ENCODE measurements around the gene SLC25A22.

SLC25A22 gene

DNA sequence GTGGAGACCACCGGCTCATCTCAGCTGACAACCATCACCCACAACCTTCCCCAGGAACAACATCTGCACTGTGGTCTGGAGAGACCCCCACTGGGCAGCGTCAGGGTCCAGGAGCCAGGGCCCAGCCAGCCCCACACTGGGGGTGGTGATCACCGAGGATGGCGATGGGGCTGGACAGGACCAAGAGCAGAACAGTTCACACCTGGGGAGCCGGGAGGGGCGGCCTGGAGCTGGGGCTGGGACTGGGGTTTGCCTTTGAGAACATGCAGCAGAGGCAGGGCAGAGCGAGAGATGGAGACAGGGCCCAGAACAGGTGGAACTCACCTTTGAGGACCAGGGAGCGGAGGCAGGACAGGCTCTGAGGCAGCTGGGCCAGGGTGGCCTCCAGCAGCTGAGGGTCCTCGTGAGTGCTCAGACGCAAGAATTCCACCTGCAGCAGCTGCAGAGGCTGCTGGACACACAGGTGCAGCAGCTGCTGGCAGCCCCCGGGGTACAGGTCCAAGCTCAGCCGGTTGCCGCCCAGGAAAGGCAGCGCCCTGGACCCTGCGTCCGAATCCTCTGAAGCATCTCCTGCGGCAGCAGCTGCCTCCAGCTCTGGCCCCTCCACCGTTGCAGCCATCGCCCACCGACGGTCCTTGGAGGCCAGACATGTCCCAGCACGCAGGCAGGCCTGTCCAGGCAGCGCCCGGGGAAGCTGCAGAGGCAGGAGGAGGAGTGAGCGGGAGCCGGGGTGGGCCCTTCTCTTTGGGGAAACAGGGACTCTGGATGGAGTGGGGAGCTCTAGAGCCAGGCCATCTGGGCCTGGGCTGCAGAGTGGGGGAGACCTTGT, 5.9 kb upstream of the SLC25A22 start:
- no peak for DNase-seq (ENCODE audit: low read depth, low spot score)
- TF ChIP-seq CTCF (IDR thresholded peaks at IDR 0.05; ENCODE audit: low read depth, low read length) = no peak
- H3K4me3 ChIP-seq (ENCODE audit: low read depth, low read length) = peak overlapping the region; percentile 57
- in situ Hi-C loops (cut with HindIII; ENCODE audit: low sequenced_read_pairs) = no loop called here

DNA sequence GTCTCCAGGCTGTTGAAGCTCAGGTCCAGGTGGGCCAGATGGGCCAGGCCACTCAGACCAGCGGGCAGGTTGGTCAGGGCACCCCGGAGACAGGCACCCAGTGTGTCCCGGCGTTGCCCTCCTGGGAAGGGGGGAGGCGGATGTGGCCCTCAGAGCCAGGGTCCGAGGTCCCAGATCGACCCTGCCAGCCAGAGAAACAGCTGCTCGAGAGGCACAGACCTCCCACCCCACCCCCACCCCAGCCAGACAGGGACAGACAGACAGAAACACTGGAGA, 5.3 kb upstream of the SLC25A22 start:
- TF ChIP-seq CTCF (IDR thresholded peaks at IDR 0.05; ENCODE audit: low read depth, low read length) = no peak
- H3K4me3 ChIP-seq (ENCODE audit: low read depth, low read length) = no peak overlapping the region
- in situ Hi-C loops (cut with HindIII; ENCODE audit: low sequenced_read_pairs) = no loop called here
- no peak for DNase-seq (ENCODE audit: low read depth, low spot score)

DNA sequence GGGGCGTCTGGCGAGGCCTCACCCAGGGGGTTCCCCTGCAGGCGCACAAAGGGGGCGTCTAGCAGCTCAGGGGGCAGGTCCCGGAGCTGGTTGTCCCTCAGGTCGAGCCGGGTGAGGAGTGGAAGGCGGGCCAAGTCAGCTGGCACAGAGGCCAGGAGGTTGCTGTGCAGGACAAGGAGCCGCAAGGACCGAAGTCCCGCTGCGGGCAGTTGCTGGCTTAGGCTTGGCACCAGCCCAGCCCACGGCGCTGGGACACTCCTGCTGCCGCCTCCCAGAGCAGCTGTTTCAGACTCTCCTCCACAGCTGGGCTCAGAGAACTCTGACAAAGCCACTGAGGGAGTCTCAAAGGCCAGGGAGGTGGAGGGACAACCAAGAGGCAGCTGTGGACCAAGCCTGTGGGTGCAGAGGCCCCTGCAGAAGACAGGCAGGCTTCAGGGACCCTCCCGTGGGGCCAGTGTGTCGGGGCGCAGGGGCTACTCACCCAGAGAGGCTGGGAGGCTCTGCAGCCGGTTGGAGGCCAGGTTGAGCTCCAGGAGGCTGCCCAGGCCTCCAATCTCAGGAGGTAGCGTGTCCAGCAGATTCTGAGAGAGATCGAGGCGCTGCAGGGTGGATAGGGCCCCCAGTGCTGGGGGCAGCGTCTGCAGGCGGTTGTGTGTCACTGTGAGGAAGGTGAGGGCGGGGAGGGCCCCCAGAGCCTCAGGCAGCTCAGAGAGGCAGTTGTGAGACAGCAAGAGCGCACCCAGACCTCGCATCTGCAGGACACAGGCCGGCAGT, 4.8 kb upstream of the SLC25A22 start:
- DNase-seq (ENCODE audit: low read depth, low spot score) = no peak
- no peak for TF ChIP-seq CTCF (IDR thresholded peaks at IDR 0.05; ENCODE audit: low read depth, low read length)
- no peak overlapping the region for H3K4me3 ChIP-seq (ENCODE audit: low read depth, low read length)
- in situ Hi-C loops (cut with HindIII; ENCODE audit: low sequenced_read_pairs) = no loop called here

GRCh38 chr11:802018-802617, 4.0 kb upstream of the SLC25A22 start:
- no peak for DNase-seq (ENCODE audit: low read depth, low spot score)
- no peak for TF ChIP-seq CTCF (IDR thresholded peaks at IDR 0.05; ENCODE audit: low read depth, low read length)
- in situ Hi-C loops (cut with HindIII; ENCODE audit: low sequenced_read_pairs) = no loop called here
- H3K4me3 ChIP-seq (ENCODE audit: low read depth, low read length) = no peak overlapping the region

GRCh38 chr11:801097-801780, 3.2 kb upstream of the SLC25A22 start:
- no peak for DNase-seq (ENCODE audit: low read depth, low spot score)
- in situ Hi-C loops (cut with HindIII; ENCODE audit: low sequenced_read_pairs) = no loop called here
- no peak for TF ChIP-seq CTCF (IDR thresholded peaks at IDR 0.05; ENCODE audit: low read depth, low read length)
- H3K4me3 ChIP-seq (ENCODE audit: low read depth, low read length) = no peak overlapping the region

- in situ Hi-C loops (cut with HindIII; ENCODE audit: low sequenced_read_pairs) = no loop called here
- no peak for TF ChIP-seq CTCF (IDR thresholded peaks at IDR 0.05; ENCODE audit: low read depth, low read length)
- DNase-seq (ENCODE audit: low read depth, low spot score) = no peak
- H3K4me3 ChIP-seq (ENCODE audit: low read depth, low read length) = no peak overlapping the region
Measured at GRCh38 chr11:800473-800872, 2.4 kb upstream of the SLC25A22 start.
